ENCODE results near the gene KRT73.

Gene KRT73

DNA sequence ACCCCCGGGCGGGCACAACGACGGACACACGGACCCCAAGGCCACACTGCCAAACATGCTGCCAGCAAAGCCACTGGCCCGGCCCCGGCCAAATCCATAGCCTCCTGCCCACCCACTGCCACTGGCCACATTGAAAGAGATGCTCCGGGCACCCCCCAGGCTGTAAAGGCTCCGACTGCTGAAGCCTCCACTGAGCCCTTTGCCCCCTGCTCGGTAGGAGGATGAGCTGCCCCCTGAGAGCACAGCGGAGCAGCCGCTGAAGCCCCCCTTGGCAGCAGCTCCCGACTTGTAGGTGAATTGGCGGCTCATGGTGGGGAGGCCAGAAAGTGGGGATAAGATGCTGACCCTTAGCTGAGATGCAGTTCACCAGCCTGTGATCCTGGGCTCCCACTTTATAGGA is at the start of gene KRT73:
KRT73 (minus strand) TSS at position 344 of the 400 bp plus-strand sequence; CDS start at position 309, 35 bp downstream.
- DNase-seq (ENCODE audit: low read depth in 2 of 2), result no peak

- DNase-seq (ENCODE audit: low read depth in 2 of 2), result no peak
Measured at GRCh38 chr12:52667931-52668330, 49.6 kb upstream of the KRT73 start.

DNA sequence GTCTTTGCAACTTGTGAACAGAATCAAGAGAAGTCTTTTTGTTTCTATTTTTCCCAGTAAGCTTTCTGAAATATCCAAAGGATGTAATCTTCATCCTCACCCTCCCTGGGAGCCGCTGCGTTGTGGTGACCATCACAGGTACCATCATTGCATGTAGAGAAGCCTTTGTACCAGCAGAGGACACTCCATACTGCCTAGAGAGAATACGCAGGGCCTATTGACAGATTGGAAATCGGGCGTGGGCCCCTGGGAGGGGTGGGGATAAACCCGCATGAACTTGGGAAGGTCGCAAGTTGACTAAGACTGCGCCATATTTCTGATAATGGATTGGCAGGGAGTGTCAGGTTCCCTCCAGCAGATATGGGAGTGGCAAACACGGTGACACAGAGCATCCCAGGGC is 49.1 kb upstream of the KRT73 start:
- no peak for DNase-seq (ENCODE audit: low read depth in 2 of 2)

GRCh38 chr12:52666471-52666870 is 48.1 kb upstream of the KRT73 start:
- DNase-seq (ENCODE audit: low read depth in 2 of 2), result no peak

- no peak for DNase-seq (ENCODE audit: low read depth in 2 of 2)
Measured at GRCh38 chr12:52663420-52663819, 45.1 kb upstream of the KRT73 start.

- no peak for DNase-seq (ENCODE audit: low read depth in 2 of 2)
Measured at GRCh38 chr12:52662918-52663229, 44.5 kb upstream of the KRT73 start.

GRCh38 chr12:52662093-52662917 is 43.9 kb upstream of the KRT73 start:
- DNase-seq (ENCODE audit: low read depth in 2 of 2), result no peak

- DNase-seq (ENCODE audit: low read depth in 2 of 2), result no peak
Measured at GRCh38 chr12:52661668-52662067, 43.3 kb upstream of the KRT73 start.

- DNase-seq (ENCODE audit: low read depth in 2 of 2), result no peak
Measured at GRCh38 chr12:52660934-52661499, 42.7 kb upstream of the KRT73 start.

DNA sequence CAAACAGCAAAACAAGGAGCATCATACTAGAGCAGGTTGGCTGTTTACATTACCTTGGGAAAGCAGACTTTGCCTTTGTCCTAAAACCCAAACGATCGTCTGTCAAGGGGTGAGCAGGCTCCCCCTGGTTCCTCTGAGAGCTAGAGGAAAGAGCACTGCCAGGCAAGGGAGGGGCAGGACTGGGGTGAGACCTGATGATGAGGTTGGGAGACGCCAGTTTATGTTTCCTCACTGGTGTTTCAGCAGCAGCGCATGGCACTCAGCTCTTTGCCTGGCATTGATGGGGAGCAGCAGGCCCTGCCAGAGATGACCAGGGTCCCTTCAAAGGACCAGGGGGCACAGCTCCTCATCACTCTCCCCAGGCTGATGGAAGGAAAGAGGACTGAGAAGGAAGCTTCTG is 41.6 kb upstream of the KRT73 start:
- DNase-seq (ENCODE audit: low read depth in 2 of 2), result no peak

GRCh38 chr12:52659395-52659794 is 41.0 kb upstream of the KRT73 start:
- DNase-seq (ENCODE audit: low read depth in 2 of 2), result no peak

DNA sequence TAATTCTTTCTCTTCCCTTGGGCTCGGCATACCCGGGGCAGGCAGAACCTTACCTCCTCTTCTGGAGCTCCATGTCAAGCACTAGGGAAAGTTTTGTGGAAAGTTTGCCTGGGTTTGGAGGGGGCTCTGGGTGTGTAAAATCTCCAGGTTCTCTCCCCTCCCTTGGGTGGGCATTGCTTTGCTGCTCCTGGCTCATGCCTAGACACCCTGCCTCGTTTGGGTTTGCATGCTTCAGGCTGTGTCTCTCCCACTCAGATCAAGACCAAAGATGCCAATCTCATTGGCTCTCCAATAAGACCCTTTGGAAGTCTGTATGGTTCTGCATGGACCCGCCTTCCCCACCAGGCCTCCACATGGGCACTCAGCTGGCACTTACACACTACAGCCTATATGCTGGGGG is 39.8 kb upstream of the KRT73 start:
- DNase-seq (ENCODE audit: low read depth in 2 of 2), result no peak

DNA sequence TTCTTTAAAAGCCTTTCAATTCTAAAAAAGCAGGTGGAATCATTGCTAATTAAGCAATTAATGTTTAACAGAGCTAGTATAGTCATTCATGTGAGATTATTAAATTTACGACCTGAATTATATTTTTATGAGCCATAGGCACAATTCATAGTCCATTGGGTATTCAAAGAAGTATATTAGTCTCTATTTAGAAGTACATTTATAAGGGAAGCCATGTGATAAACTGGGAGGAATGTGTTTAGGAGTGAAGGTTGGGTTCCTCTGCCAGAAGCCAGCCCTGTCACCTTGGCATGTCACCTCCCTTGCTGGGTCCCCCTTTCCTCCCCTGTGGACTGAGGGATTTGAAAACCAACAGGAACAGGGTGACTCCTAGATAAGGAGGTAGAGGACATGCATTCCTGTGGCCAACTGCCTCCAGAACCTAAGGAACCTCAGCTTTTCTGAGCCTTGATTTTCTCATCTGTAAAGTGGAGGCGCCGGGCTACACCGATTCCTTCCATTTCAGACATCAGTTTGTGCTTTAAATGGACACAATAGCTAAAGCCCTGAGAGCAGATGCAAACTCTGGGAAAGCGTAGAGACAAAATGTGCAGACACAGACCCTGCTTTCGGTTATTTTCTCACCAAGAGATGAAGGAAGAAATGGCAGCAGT is 39.0 kb upstream of the KRT73 start:
- no peak for DNase-seq (ENCODE audit: low read depth in 2 of 2)

- DNase-seq (ENCODE audit: low read depth in 2 of 2), result no peak
Measured at GRCh38 chr12:52656616-52657015, 38.3 kb upstream of the KRT73 start.

DNA sequence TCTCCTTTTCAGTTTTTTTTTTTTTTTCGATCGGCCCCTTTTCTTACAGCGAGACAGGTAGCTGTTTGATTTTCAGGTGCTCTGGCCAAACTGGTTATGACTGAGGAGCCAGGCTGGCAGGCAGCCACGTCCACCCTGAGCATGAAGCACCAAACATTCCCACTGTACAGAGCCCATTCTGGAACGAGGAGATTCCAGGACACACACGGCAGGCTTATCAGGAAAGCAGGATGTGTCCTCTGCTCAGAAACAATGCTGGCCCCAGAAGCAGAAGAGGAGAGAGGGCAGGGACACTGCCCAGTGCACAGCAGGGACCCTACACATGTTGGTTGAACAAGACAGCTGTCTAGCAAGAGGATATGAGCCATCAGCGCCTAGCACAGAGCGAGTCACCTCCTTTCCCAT is 37.4 kb upstream of the KRT73 start:
- DNase-seq (ENCODE audit: low read depth in 2 of 2), result no peak

GRCh38 chr12:52655251-52655650 is 36.9 kb upstream of the KRT73 start:
- no peak for DNase-seq (ENCODE audit: low read depth in 2 of 2)

- DNase-seq (ENCODE audit: low read depth in 2 of 2), result no peak
Measured at GRCh38 chr12:52651726-52652261, 33.4 kb upstream of the KRT73 start, which contains the start of gene KRT2. Gene KRT2, minus strand, starts transcription at chr12:52652211. Its CDS starts 69 bp downstream, at chr12:52652142.

DNA sequence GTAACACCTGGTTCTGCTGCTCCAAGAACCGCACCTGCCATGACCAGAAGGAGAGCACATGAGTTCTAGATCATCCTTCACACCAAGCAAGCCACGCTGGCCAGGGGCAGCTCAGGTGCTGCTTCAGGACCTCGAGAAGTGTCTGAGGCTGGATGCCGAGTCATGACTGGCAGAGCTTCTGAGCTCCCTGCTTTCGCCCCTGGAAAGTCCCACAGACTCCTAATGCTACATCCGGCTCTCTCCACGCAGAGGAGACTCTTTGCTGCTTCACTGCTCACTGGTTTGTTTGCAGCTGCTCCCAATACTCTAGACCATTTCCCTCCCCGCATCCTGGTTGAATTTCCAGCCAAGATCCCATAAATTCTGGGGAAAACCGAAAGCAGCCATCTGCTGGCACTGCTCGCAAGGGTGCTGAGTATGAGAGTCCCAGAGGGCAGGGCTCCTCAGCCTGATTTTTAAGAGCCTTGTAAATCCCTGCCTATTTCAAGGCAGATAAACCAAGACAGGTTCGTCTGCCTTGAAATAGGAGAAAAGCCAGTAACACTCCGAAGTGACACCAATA is 32.2 kb upstream of the KRT73 start:
- DNase-seq (ENCODE audit: low read depth in 2 of 2), result no peak

DNA sequence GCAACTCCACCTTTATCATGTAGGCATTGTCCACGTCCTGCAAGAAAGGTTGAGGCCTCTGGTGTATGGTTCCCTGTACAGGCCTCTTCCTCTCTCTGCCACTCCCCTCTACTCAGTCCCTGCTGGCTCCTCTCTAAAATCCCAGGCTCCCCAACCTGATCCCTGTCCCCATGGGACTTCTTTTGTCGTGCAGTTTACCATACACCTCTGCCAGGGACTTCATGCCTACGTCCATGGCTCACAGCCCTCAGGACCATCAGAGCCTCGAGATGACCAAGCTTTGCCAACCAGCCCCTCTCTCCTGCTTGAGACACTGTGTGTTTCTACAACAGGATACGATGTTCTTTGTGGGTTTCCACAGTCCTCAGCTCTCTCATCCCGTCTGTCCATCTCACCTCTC is 30.7 kb upstream of the KRT73 start:
- DNase-seq (ENCODE audit: low read depth in 2 of 2), result no peak

DNA sequence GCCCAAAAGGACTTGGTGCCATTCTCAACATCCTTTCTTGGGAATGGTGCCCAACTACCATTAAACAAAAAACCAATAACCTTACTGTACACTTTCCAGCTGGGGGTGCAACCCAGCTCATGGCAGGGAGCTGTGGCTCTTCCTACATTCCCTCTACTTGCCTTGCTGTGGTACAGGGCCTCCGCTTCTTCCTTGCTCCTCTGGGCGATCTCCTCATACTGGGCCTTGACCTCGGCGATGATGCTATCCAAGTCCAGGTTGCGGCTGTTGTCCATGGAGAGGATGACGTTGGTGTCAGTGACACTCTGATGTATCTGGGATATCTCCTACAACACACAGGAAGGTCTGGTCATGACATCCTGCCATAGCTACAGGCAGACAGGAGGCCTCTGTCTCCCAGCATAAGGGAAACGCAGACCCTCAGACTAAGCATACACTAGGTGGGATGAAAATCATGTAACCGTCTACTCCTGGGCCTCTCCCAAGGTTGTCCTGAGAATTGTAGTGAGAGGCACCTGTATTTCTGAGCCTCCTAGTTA is 29.7 kb upstream of the KRT73 start:
- DNase-seq (ENCODE audit: low read depth in 2 of 2), result no peak

DNA sequence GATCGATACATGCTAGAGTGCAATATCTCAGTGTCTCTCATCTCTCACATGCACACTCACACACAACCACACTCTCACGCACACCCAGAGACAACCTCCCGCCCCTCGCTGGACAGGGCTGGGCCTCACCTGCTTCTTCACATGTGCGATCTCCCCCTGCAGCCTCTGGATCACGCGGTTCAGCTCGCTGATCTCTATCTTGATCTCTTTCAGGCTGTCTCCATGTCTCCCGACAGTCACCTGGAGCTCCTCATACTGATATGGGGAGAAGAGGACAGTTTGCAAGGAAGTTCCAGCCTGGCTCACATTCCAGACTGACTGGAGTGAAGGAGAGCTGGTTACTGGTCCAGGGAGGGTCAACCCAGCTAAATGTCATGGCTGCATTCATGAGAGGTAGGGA is 29.2 kb upstream of the KRT73 start:
- DNase-seq (ENCODE audit: low read depth in 2 of 2), result no peak

DNA sequence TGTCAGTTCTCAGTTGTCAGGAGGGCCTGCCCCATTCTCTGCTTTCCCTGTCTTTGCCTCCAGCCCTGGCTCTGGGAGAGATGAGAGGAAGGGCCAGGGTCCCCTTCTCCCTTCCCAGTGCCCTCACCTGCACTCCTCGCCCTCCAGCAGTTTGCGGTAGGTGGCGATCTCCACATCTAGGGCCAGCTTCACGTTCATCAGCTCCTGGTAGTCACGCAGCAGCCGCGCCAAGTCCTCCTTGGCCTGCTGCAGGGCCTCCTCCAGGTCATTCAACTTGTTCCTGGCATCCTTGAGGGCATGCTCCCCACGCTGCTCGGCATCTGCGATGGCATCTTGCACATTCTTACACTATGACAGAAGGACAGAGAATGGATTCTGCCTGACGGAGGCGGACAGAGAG is 28.3 kb upstream of the KRT73 start:
- DNase-seq (ENCODE audit: low read depth in 2 of 2), result no peak
